Astrocyte of the spinal cord (primary cell): ENCODE measurements around the gene CACHD1.
"Not testable (repeated sequence)": the region's sequence is repeated elsewhere in the genome, so short reads cannot be mapped to it uniquely, and the experiment has no call there.

ENCODE experiments used
- DNase-seq: peaks from one replicate; pipeline ENCODE4 v3.0.0; 2011; ENCODE audit warnings: low read depth, low spot score
- H3K4me3 ChIP-seq: 2 replicates; pipeline ENCODE4 v1.5.1; 2011; ENCODE audit warnings: low read depth, mild to moderate bottlenecking, low read length, moderate library complexity
- in situ Hi-C: cut with HindIII; loops from 2 replicates; pipeline ENCODE4 v1.10.0; 2017; ENCODE audit warnings: low sequenced_read_pairs
- TF ChIP-seq, protein P1 (sequence below): IDR thresholded peaks from 2 replicates; pipeline ENCODE4 v1.5.1; 2012; ENCODE audit warnings: low read depth, mild to moderate bottlenecking, low read length, inconsistent platforms

Gene CACHD1

DNA sequence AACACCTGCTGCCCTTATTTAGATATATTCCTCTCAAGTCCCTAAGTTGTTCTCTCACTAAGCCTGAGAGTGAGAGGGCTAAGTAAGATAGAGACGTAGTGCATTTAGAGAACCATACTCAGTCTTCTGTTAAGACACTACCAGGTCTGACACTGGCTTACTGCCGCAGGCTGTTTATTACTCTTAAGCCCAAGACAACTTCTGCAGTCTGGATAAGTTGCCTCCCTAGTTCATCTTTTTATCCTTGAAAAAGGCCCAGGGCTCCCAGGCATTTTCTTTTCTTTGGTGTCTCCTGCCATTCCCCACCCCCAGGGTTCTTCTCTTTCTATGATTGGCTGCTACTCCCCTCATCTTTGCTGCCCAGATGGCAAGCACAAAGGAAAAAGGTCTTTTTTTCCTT, 38.7 kb downstream of the CACHD1 start:
- no peak overlapping the region for H3K4me3 ChIP-seq
- in situ Hi-C loops, result no loop called here
- DNase-seq, result no peak
- TF ChIP-seq, protein P1, sequence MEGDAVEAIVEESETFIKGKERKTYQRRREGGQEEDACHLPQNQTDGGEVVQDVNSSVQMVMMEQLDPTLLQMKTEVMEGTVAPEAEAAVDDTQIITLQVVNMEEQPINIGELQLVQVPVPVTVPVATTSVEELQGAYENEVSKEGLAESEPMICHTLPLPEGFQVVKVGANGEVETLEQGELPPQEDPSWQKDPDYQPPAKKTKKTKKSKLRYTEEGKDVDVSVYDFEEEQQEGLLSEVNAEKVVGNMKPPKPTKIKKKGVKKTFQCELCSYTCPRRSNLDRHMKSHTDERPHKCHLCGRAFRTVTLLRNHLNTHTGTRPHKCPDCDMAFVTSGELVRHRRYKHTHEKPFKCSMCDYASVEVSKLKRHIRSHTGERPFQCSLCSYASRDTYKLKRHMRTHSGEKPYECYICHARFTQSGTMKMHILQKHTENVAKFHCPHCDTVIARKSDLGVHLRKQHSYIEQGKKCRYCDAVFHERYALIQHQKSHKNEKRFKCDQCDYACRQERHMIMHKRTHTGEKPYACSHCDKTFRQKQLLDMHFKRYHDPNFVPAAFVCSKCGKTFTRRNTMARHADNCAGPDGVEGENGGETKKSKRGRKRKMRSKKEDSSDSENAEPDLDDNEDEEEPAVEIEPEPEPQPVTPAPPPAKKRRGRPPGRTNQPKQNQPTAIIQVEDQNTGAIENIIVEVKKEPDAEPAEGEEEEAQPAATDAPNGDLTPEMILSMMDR, result no peak

DNA sequence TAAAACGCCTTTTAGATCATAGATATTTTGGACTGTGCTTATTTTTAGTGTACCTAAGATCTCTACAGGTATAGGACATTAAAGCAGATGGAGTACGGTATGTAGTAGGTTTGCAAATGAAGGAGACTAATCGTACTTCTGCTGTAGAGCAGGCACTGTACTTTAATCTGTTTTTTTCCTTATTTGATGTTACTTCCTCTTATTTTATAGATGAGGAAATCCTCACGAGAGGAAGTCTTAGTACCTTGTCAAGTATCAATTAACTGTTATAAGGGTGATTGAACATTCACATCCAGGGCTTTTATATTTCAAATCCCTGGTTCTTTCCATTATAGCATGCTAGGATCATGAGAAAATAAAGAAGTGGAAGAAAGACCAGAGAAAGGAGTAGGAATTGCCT, 41.1 kb downstream of the CACHD1 start:
- no peak overlapping the region for H3K4me3 ChIP-seq
- in situ Hi-C loops, result no loop called here

DNA sequence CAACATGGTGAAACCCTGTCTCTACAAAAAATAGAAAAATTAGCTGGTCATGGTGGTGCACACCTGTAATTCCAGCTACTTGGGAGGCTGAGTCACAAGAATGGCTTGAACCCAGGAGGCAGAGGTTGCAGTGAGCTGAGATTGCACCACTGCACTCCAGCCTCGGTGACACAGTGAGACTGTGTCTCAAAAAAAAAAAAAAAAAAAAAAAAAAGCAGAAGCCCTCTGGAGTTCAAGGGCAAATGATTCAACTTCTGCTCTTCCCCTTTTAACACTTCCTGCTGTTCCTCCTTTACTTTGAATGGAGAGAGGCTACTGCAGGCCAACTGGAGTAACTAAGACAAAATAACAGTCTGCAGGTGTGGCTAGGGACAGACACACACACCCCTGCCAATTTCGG, 42.3 kb downstream of the CACHD1 start:
- DNase-seq, in situ Hi-C loops, H3K4me3 ChIP-seq: not testable (repeated sequence)

More for the DNA sequence above, 41.1 kb downstream of the CACHD1 start:
- TF ChIP-seq, protein P1, result no peak
- no peak for DNase-seq

DNA sequence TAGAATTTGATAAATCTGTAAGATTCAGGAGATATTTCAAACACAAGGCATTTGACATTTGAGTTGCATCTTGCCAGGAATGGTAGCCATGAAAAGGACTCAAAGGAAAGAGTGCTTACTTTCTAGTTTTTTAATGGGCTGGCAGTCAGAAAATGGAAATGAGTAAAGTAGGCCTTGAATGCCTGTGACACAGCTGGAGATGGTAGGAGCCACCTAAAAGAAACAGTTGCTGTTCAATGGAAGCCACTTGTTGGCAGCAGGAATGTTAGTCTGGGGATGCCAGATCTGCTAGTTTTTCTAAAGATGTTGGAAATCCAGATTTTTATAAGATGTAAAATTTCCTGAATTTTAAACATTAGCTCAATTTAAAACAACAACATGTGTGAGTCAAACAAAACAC, 43.6 kb downstream of the CACHD1 start:
- in situ Hi-C loops, result no loop called here
- no peak overlapping the region for H3K4me3 ChIP-seq
- TF ChIP-seq, protein P1, result no peak
- no peak for DNase-seq

DNA sequence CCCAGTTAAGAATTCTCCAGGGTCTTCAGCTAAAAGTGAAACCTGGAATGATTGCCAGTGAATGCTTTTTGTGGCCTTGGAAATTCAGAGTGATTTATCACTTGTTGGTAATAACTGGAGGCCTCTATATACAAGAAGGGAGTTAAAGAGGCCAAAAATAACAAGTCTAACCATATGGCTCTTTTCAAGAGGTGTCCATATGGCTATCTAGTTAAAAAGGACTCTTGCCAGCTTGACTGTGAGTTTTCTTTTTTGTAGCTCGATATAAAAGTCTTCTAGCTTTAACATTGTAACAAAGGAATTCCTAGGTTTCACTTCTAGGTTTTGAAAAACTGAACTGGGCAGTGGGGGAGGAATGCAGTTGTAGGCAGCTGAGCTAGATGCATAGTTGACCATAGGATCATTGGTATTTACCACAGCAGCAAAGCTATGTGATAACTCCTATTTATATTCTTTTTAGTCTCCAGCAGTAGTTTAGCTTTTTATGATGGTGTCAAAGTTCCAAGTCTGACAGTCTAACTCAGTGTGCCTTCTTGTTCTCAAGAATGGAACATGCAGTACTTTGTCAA, 44.4 kb downstream of the CACHD1 start:
- DNase-seq, result peak; percentile 86
- H3K4me3 ChIP-seq, result no peak overlapping the region
- in situ Hi-C loops, result no loop called here

DNA sequence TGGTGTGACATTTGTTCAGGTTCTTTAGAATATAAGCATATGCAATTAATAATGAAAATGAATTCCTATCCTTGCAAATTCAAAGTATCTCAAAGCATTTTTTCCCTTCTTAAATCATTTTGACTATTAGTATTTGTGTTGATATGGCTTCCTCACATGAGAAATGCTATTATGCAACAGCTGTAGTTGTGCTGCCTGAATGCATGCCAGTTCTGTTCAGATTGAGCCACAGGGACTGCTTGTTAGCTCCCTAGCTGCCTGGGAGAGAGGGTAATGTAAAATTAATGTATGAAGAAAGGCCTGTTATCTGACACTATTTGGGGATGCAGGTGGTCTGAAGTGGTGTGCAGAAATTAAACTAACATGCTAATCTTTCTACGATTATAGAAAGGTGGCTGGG, 45.5 kb downstream of the CACHD1 start:
- in situ Hi-C loops, result no loop called here
- peak; percentile 48 for DNase-seq
- TF ChIP-seq, protein P1, result no peak
- H3K4me3 ChIP-seq, result no peak overlapping the region

More for the DNA sequence above, 44.4 kb downstream of the CACHD1 start:
- TF ChIP-seq, protein P1, result no peak

DNA sequence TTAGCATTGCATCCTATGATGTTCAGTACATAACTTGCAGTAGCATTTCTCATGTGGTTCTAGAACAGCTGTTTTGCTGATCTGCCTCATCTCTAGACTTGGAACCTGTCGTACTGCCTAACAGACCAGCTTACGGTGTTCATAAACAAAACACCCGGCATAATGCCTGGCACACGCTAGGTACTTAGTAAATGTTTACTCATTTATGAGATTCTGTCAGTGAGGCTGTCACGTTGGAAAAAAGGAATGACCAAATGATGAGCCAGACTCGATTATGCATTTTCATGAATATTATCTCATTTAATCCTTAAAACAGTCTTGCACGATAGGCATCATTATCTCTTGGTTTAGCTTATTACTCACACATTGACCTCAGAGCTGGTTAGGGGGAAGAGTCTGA, 46.4 kb downstream of the CACHD1 start:
- DNase-seq, result no peak
- no peak overlapping the region for H3K4me3 ChIP-seq
- in situ Hi-C loops, result no loop called here
- TF ChIP-seq, protein P1, result no peak
